ENCODE measurements around the gene ARVCF.

GRCh38 chr22:19951346-19951745 is 65.3 kb downstream of the ARVCF start:
- TF ChIP-seq, protein P1, sequence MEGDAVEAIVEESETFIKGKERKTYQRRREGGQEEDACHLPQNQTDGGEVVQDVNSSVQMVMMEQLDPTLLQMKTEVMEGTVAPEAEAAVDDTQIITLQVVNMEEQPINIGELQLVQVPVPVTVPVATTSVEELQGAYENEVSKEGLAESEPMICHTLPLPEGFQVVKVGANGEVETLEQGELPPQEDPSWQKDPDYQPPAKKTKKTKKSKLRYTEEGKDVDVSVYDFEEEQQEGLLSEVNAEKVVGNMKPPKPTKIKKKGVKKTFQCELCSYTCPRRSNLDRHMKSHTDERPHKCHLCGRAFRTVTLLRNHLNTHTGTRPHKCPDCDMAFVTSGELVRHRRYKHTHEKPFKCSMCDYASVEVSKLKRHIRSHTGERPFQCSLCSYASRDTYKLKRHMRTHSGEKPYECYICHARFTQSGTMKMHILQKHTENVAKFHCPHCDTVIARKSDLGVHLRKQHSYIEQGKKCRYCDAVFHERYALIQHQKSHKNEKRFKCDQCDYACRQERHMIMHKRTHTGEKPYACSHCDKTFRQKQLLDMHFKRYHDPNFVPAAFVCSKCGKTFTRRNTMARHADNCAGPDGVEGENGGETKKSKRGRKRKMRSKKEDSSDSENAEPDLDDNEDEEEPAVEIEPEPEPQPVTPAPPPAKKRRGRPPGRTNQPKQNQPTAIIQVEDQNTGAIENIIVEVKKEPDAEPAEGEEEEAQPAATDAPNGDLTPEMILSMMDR (IDR thresholded peaks at IDR 0.05) = no peak
- no peak for TF ChIP-seq POLR2A (IDR thresholded peaks at IDR 0.05)
